Measurements from ENCODE around the gene KCNA2. TPM values are rescaled to one million over a fixed set of nuclear protein-coding genes. Genes with fewer than 3 reads are reported as not detected.

The KCNA2 gene
- polyA plus RNA-seq, 3 donors, result 0.36 to 0.47 (median 0.36) TPM

DNA sequence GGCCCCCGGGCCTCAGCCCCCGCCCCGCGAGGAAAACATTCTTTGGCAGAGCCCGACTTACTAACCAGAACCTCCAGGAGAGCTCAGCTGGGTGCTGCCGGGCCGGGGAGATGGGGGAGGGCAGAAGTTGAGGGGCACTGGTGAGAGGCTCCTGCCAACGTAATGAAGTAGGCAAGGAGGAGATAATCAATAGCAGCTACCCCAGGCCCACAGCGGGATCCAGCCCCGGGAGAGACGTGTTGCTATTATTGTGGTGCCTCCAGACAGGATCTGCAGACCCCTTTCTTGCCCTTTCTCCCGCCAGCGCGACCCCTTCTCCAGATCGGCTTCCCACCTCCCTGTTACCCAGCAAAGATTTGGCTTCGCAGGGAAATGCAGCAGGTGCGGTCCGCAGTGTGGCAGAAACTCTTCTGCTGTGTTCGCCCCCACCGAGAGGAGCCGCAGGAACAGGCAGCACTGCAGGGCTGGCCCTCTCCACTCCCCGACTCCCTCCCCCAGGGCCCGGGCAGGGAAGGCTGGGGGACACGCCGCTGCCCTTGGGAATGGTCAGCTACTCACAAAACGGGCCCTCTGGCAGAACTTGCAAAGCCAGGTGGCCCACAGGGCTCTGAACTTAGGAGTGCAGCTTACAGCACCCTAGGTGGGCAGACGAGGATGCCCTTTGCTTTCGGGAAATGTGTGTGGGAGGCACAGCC, 1.5 kb upstream of the KCNA2 start:
- no peak for DNase-seq (ENCODE audit: extremely low read depth in 1 of 11, low read depth in 9 of 11, low spot score in 4 of 11)

- DNase-seq (ENCODE audit: extremely low read depth in 1 of 11, low read depth in 9 of 11, low spot score in 4 of 11), result peak in 1 of 11 donors; percentile 13
Measured at GRCh38 chr1:110606657-110607535, 738 bp upstream of the KCNA2 start.

DNA sequence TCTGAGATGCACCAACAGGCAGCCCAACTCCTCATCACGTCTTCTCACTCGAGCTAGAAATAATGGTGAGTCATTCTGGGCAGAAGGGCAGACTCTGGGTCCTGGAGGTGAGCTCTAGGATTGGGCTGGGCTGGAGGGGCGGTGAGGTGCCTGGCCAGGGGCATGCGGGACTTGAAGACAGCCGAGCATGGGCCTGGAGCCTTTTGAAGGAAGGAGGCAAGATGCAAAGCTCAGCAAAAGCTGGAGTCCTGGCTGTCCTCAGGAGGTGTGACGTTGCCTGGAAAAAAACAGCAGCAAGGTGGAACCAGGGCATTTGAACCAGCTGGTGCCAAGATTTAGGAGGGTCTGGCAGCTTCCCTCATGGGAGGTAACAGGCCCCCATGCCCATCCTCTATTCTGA, 712 bp downstream of the KCNA2 start:
- no peak for DNase-seq (ENCODE audit: extremely low read depth in 1 of 11, low read depth in 9 of 11, low spot score in 4 of 11)

- no peak for DNase-seq (ENCODE audit: extremely low read depth in 1 of 11, low read depth in 9 of 11, low spot score in 4 of 11)
Measured at GRCh38 chr1:110604586-110605148, 1.5 kb downstream of the KCNA2 start.

DNA sequence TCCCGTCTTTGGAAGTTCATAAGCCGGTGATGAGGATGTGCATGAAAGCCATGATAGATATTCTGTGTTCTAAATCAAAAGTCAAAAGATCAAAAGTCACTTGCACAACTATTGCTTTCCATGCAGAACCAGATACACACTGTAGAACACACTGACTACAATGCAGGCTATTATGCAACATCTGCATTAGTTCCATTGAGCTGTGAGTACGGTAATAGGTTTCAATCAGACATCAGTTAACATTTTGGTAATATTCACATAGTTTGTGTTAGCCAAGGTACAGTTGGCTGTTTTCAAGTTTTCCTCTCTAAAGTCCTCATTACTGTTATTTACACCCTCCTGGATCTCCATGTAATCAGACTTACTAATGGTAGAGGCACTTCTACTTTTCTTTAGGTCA, 3.1 kb downstream of the KCNA2 start:
- DNase-seq (ENCODE audit: extremely low read depth in 1 of 11, low read depth in 9 of 11, low spot score in 4 of 11), result no peak

DNA sequence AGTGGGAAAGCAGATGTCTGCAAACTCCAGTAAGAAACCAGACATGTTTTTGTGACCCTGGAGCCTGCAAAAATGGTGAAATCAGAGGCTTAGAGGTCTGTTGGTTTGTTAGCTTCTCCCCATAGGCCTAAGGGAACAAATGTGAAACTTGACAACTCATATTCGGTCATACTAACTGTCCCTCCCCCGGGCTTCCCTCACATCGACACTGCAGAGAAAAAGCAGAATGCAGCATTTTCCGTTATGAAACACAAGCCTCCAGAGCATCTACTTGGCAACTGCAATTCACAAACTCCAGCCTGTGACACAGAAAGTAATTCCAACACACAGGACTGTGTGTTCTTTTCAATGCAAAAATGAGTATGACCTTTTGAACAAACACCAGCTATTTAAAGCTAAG, 3.7 kb downstream of the KCNA2 start:
- no peak for DNase-seq (ENCODE audit: extremely low read depth in 1 of 11, low read depth in 9 of 11, low spot score in 4 of 11)

GRCh38 chr1:110601332-110601731, 4.8 kb downstream of the KCNA2 start:
- DNase-seq (ENCODE audit: extremely low read depth in 1 of 11, low read depth in 9 of 11, low spot score in 4 of 11), result no peak

GRCh38 chr1:110600716-110601115, 5.4 kb downstream of the KCNA2 start:
- DNase-seq (ENCODE audit: extremely low read depth in 1 of 11, low read depth in 9 of 11, low spot score in 4 of 11), result no peak

- DNase-seq (ENCODE audit: extremely low read depth in 1 of 11, low read depth in 9 of 11, low spot score in 4 of 11), result no peak
Measured at GRCh38 chr1:110597966-110598365, 8.2 kb downstream of the KCNA2 start.

DNA sequence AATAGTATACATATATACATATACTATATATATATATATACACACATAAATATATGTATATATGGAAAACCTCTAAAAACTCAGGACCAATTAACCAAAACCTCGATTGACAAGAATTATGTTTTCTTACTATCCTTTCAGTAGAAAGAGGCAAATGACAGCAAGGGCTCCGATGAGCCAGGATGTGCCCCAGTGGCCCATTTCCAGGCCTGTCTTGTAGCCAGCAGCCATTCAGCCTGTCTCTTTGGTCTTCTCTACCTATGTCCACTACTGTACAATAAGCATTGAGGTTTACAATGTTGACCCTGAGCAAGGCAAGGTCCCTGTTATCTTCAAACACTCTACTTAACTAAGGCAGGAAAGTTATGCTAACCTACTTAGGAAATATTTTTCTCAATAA, 9.8 kb downstream of the KCNA2 start:
- no peak for DNase-seq (ENCODE audit: extremely low read depth in 1 of 11, low read depth in 9 of 11, low spot score in 4 of 11)

GRCh38 chr1:110595353-110595710, 10.8 kb downstream of the KCNA2 start:
- no peak for DNase-seq (ENCODE audit: extremely low read depth in 1 of 11, low read depth in 9 of 11, low spot score in 4 of 11)

- no peak for DNase-seq (ENCODE audit: extremely low read depth in 1 of 11, low read depth in 9 of 11, low spot score in 4 of 11)
Measured at GRCh38 chr1:110594456-110595352, 11.5 kb downstream of the KCNA2 start.

GRCh38 chr1:110593902-110594301, 12.3 kb downstream of the KCNA2 start:
- DNase-seq (ENCODE audit: extremely low read depth in 1 of 11, low read depth in 9 of 11, low spot score in 4 of 11), result no peak

GRCh38 chr1:110591956-110592355, 14.2 kb downstream of the KCNA2 start:
- no peak for DNase-seq (ENCODE audit: extremely low read depth in 1 of 11, low read depth in 9 of 11, low spot score in 4 of 11)

GRCh38 chr1:110588991-110589390, 17.2 kb downstream of the KCNA2 start:
- DNase-seq (ENCODE audit: extremely low read depth in 1 of 11, low read depth in 9 of 11, low spot score in 4 of 11), result no peak

GRCh38 chr1:110588486-110588885, 17.7 kb downstream of the KCNA2 start:
- DNase-seq (ENCODE audit: extremely low read depth in 1 of 11, low read depth in 9 of 11, low spot score in 4 of 11), result no peak

- no peak for DNase-seq (ENCODE audit: extremely low read depth in 1 of 11, low read depth in 9 of 11, low spot score in 4 of 11)
Measured at GRCh38 chr1:110587906-110588305, 18.3 kb downstream of the KCNA2 start.

- DNase-seq (ENCODE audit: extremely low read depth in 1 of 11, low read depth in 9 of 11, low spot score in 4 of 11), result no peak
Measured at GRCh38 chr1:110585481-110585880, 20.7 kb downstream of the KCNA2 start.

DNA sequence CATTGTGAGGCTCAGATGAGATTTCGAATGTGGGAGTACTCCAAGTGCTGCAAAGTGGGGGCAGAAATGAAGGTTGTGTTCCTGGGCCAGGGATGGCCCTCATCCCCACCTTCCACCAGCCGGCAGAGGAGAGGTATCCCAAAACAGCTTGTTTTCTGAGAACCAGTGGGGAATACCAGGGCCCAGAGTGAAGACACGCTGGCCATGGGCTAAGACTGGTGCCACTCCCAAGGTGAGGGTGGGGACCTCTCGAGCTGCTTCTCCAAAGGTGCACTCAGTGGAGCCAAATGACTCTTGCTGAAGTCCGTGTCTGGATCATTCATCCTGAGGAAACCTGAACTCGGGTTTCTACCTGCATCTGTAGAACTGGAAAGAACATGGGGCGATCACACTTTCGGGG, 22.1 kb downstream of the KCNA2 start:
- no peak for DNase-seq (ENCODE audit: extremely low read depth in 1 of 11, low read depth in 9 of 11, low spot score in 4 of 11)

All from renal cortex interstitium (tissue), 11 donors.